Stimulated activated CD8-positive, alpha-beta memory T cell treated with anti-CD3 and anti-CD28 coated beads, Interleukin-2, amount 100 ng/mL, for 1 hour (primary cell): ENCODE measurements around the gene TOGARAM1.

Source experiments
- DNase-seq, 2 donors: peaks; one replicate each; pipeline ENCODE4 v3.0.0-alpha.2; 2020; ENCODE audit warnings: low read depth in 2 of 2

TOGARAM1 gene

DNA sequence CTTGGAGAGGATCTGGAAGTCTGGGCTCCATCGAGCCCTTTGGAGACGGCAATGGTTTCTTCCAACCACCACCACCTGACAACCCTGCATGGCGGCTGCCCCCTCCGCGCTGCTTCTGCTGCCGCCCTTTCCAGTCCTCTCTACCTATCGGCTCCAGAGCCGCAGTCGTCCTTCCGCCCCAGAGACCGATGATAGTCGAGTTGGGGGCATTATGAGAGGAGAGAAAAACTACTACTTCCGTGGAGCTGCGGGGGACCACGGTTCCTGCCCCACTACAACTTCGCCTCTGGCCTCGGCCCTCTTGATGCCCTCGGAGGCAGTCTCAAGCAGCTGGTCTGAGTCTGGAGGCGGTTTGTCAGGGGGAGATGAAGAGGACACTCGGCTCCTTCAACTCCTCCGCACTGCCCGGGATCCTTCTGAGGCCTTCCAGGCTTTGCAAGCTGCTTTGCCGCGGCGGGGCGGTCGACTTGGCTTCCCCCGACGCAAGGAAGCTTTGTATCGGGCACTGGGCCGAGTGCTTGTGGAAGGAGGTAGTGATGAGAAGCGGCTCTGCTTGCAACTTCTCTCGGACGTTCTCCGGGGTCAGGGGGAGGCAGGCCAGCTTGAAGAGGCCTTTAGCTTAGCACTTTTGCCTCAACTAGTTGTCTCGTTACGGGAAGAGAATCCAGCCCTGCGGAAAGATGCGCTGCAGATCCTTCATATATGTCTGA is 499 bp downstream of the TOGARAM1 start:
- no peak for DNase-seq

DNA sequence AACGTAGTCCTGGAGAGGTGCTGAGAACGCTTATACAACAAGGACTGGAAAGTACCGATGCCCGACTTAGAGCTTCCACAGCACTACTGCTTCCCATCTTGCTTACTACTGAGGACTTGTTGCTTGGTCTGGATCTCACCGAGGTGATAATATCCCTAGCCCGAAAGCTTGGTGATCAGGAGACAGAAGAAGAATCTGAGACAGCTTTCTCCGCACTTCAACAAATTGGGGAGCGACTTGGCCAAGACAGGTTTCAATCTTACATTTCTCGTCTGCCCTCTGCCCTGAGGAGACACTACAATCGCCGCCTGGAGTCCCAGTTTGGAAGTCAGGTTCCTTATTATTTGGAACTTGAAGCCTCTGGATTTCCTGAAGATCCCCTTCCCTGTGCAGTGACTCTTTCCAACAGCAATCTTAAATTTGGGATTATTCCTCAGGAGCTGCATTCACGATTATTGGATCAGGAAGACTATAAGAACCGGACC is 1.1 kb downstream of the TOGARAM1 start:
- no peak for DNase-seq

DNA sequence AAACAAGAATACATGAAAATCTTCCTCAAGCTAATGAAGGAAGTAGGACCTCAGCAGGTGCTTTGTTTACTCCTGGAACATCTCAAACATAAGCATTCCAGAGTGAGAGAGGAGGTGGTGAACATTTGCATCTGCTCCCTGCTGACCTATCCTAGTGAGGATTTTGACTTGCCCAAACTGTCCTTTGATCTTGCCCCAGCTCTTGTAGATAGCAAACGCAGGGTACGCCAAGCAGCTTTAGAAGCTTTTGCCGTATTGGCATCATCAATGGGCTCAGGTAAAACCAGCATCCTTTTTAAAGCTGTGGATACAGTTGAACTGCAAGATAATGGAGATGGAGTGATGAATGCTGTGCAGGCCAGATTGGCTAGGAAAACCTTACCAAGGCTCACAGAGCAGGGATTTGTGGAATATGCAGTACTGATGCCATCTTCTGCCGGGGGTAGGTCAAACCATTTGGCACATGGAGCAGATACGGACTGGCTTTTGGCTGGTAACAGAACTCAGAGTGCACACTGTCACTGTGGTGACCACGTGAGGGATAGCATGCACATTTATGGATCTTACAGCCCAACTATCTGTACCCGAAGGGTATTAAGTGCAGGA is 1.9 kb downstream of the TOGARAM1 start:
- no peak for DNase-seq

DNA sequence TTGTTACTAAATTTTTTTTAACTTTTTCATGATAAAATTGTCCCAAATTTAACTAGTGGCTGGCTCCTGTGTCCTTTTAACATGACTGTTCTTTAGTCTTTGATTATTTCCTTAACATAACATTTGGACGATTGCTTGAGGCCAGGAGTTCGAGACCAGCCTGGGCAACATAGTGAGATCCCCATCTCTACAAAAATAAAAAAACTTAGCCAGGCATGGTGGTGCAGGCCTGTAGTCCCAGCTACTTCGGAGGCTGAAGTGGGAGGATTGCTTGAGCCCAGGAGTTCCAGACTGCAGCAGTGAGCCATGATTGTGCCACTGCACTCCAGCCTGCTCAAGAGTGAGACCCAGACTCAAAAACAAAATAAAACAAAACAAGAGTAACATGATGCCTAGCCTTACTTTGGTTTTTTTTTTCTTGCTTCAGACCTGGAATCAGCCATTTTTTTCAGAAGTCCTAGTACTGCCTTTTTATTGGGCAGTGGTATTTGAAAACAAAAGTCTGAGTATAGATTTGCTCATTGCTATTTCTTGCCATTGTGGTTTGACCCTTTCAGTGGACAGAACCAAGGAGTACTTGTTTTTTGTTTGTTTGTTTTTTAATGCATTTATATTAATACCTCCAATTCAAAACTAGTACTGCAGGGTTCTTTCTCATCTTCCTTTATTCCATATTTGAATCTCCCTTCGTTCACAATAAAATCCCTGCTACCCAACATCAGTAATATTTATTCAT is 4.8 kb downstream of the TOGARAM1 start:
- no peak for DNase-seq

DNA sequence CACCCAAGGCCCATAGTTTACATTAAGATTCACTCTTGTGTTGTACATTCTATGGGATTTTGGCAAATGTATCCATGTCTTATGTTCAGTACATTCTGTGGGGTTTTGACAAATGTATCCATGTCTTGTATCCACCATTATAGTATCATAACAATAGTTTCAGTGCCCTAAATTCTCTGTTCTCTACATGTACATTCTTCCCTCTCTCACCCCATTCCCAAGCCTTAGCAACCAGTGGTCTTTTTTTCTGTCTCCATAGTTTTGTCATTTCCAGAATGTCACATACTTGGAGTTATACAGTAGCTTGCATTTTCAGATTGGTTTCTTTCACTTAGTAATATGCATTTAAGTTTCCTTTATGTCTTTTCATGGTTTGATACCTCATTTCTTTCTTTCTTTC is 6.7 kb downstream of the TOGARAM1 start:
- DNase-seq: no peak

DNA sequence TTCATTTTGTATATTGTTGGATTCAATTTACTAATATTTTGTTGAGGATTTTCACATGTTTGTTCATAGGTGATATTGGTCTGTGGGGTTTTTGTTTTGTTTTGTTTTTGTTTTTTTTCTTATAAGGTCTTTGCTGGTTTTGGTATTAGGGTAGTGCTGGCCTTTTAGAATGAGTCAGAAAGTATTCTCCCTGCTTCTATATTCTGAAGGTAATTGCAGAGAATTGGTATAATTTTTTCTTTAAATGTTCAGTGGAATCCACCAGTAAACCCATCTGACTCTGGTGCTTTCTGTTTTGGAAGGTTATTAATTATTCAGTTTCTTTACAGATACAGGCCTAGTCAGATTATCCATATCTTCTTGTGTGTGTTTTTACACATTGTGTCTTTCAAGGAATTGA is 8.9 kb downstream of the TOGARAM1 start:
- DNase-seq: no peak

DNA sequence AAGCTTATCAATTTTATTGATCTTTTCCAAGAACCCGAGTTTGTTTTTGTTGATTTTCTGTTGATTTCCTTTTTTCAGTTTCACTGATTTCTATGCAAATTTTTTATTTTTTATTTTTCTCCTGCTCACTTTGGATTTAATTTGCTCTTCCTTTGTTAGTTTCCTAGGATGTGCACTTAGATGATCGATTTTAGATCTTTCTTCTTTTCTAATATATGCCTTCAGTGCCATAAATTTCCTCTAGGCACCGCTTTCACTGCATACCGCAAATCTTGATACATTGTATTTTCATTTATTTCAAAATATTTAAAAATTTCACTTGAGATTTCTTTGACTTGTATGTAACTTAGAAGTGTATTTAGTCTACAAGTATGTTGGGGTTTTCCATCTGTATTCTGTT is 9.5 kb downstream of the TOGARAM1 start:
- DNase-seq: no peak

DNA sequence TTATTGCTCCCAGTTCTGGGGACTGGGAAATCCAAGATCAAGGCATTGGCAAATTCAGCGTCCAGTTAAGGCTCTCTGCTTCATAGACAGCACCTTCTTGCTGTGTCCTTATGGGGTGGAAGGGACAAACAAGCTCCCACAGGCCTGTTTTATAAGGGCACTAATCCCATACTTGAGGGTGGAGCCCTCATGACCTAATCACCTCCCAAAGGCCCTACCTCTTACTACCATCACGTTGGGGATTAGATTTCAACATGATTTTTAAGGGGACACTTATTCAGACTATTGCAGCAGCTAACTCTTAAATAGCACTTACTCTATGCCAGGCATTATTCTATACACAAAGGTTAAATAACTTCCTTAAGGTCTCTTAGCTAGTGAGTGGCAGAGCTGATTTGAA is 17.3 kb downstream of the TOGARAM1 start:
- DNase-seq: no peak

DNA sequence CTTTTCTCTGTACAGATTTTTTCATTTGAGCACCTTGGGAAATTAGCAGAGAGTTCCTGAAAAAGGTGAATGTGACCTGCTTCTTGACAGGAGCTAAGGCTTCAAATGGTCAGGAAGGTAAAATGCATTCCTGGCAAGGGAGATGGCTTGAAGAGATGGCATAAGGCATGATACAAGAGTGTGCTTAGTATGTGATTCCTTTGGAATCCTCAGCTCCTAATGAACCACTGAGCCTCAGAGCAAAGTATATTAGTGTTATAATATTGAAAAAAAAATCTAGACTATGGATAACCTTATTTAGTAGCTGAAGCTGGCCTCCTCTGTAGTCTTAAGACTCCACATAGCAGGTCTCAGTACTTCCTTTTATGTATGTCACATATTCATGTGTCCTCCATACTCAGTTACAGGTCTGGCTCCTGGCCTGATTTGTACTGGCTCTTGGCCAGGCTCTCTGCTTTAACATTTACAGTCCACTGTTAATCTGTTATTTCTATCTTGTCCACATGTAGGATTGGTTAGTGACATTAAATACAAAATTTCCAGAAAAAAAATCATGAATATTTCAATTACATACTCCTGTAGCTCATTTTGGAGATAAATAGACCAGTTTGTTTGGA is 17.9 kb downstream of the TOGARAM1 start:
- DNase-seq: no peak

DNA sequence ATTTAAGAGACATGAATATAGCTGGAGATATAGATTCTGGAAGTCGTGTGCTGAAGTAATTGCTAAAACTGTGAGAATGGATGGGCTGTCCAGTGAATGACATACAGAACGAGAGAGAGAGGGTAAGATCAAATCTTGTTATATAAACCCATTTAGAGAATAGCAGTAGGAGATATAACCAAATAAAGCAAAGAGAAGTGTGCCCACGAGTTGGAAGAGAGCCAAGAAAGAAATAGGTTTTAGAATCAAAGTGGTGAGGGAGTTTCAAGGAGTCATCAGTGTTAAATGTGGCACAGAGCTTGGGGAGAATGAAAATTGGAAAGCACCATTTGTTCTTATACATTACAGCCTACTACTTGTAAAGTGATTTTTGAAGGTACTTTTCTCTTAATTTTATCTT is 19.2 kb downstream of the TOGARAM1 start:
- DNase-seq: no peak

DNA sequence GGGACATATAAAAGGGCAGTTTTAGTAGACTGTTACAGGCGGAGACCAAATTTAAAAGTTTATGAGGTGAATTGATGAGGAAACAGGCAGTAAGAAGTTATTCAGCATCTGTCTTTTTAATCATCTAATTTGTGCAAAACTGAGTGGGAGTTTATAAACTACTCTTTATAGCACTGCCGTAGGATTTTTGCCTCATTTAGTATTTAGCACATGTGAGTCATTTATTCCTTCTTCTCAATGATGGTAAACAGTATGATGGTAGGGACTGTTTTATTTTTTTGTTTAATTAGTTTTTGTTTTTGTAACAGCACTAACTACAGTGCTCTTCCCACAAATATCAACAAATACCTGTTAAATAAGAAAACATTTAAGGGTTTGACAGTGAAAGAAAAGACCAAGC is 20.6 kb downstream of the TOGARAM1 start:
- DNase-seq: no peak

DNA sequence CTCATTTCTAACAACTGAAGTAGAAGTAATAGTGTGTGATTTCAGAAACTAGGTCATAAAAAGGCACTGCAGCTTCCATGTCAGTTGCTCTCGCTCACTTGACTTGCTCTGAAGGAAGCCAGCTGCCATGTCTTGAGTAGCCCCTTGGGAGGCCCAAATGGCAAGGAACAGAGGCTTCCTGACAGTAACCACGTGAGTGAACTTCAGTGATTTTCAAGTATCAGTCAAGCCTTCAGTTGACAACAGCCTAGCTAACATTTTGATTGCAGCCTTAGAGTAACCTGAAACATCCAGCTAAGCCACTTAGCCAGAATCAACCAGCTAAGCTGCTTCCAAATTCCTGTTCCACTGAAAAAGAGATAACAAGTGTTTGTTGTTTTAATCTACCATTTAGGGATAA is 26.7 kb downstream of the TOGARAM1 start:
- no peak for DNase-seq

DNA sequence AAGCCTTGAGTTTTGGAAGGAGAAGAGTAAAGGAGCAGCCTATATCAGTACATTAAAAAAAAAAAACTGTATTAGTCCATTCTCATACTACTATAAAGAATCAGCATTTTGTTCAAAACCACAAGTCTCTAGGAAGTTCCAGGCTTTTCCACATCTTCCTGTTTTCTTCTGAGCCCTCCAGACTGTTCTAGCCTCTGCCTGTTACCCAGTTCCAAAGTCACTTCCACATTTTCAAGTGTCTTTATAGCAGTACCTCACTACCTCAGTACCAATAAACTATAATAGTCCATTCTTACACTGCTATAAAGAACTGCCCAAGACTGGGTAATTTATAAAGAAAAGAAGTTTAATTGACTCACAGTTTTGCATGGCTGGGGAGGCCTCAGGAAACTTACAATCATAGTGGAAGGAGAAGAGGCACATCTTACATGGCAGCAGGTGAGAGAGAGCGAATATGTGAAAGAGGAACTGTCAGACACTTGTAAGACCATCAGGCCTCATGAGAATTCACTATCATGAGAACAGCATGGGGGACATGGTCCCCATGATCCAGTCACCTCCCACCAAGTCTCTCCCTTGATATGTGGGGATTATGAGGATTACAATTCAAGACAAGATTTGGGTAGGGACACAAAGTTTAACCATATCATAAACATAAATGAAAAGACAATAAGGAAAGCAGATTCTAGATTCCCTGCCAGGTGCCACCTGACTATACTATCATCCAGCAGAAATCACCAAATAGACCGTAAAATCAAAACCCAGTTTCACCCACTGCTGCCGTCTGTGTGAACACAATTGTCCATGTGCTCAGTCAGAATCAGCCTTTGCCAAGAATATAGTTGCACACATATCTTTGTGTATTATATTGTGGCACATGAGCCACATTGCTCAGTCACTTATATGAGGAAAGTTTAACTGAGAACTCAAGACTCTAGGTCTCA is 27.8 kb downstream of the TOGARAM1 start:
- no peak for DNase-seq

DNA sequence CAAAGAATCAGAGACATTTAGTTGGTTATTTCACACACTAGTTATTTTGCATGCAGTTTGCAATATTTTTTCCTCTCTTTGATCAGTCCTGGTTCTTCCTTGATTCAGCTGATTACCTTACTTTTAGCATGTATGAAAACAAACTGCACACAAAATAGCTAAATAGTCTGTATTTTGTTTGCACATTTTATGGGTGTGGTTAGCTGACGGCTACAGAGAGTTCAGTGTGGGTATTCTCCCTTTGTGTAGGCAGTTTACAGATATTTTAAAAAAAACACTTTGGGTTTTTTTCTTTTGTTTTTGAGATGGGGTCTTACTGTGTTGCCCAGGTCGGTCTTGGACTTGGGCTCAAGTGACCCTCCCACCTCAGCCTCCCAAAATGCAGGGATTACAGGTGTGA is 28.5 kb downstream of the TOGARAM1 start:
- DNase-seq: no peak

DNA sequence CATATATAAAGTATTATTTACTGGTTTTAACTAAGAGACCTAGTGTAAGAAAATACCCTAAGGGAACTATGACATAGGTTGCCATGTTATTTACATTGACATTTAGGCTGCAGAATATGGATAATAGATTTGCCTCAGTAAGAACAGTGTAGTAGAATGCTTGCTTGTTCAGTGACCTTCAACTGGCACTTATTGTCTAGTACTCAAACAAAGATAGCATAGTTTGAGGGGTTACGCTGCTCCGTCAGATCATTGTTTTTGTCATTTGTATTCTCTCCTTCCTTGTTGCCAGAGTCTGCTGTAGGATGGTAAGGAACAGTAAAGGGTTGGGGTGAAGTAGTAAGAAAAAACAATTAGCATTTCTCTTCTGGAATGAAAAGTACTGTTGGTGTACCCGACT is 33.2 kb downstream of the TOGARAM1 start:
- no peak for DNase-seq

DNA sequence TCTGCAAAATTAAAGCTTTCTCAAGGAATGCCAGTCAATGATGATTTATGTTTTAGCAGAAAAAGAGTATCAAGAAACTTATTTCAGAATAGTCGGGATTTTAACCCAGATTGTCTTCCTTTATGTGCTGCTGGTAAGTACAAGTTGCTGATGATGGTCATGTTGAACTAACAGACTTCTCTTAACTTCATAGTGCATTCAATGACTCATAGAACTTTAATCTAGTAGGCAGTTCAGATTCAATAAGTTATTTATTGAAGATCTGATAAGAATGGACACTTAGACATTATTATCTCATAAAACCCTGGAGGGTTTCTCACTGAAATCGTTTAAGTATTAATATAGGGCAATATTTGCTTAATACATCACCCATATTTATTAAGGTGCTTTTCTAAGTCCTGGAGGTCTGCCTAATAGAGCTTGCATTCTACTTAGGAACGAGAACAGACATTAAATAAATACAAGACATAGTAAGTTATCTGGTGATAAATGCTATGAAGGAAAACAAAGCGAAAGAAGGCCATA is 33.8 kb downstream of the TOGARAM1 start:
- no peak for DNase-seq

DNA sequence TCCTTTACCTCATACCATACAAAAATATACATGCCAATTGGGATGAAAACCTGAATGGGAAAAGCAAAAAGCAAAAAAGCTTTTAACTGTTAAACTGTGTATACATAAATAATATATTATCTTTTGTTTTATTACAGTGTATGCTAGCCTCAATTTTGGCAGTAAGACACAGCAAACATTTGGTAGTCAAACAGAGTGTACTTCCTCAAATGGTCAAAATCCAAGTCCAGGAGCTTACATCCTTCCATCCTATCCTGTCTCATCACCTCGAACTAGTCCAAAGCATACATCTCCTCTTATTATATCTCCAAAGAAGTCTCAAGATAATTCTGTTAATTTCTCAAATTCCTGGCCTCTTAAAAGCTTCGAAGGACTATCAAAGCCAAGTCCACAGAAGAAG is 41.9 kb downstream of the TOGARAM1 start:
- no peak for DNase-seq

DNA sequence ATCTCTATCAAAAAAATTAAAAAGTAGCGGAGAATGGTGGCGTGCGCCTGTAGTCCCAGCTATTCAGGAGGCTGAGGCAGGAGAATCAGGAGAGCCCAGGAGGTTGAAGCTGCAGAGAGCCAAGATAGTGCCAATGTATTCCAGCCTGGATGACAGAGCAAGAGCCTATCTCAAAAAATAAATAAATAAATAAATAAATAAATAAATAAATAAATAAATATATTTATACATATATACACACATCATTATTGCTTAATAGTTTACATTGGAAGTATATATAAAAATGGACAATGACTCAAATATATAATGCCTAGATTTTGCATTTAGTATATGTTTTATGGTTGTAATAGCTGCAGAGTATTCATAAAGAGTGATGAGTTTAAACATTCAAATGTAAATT is 53.1 kb downstream of the TOGARAM1 start:
- DNase-seq: no peak

DNA sequence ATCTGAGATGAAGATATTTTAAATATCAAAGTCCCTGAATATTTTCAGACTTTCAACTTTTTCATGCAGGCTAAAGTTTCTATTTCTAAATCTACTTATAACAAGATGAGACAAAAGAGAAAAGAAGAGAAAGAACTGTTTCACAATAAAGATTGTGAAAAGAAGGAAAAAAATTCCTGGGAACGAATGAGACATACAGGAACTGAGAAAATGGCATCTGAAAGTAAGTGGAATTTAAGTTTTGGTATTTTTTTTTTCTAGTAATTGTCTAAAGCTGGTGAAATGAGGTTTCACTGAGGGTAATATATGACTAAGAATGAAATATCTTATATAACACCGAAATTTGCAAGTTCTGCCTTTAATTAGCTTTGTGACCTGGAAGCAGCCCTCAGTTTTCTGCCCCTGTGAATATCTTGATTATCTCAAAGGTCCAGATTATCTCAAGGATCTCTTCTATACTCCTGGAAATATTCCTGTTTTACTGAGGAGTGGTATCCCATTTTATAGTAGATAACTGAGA is 66.2 kb downstream of the TOGARAM1 start:
- DNase-seq: no peak

DNA sequence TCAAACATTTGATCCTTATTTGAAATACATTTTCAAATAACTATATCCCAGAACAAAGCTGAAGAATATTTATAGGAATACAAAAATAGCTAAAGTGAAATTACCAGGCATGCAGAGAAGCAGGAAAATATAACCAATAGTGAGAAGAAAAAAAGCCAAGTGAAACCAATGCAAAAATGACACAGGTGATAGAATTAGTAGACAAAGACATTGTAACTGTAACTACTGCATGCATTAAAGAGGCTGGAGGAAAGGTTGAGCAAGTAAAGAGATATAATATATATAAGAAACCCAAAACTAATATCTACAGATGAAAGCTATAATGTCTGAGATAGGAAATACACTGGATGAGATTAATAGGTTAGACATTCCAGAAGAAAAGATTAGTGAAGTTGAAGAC is 72.7 kb downstream of the TOGARAM1 start:
- DNase-seq: no peak

DNA sequence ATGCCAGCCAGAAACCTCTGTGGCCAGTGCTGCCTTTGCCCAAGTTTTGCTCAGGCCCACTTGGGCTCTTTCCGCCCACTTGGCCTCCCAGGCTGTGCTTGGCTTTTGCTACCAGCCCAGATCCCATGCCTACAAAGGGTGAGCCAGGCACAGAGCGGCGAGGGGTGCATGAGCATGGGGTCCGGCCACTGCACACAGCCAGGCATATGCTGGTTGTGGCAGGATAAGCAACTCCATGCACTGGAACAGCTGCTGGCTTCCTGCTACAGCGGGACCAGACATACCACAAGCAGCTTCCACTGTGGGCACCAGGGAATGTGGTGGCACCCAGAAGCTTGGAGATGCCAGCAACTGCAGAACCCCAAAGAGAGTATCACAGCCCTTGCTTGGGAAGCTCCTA is 76.3 kb downstream of the TOGARAM1 start:
- DNase-seq: no peak
